ENCODE data around the gene UBE2Z. TPM values are rescaled to one million over a fixed set of nuclear protein-coding genes. Genes with fewer than 3 reads are reported as not detected.

Gene UBE2Z
- total and polyA plus RNA-seq, 2 of the 13 experiments (the other 11 are each of a cell fraction or from before 2014, with no cell fraction given): 63.2 to 122 TPM

GRCh38 chr17:48961516-48962233 is 53.5 kb downstream of the UBE2Z start (continued):
- TF ChIP-seq ZGPAT (CRISPR knock-in tag; IDR thresholded peaks at IDR 0.05): no peak
- 0 out of 2 replicates have a peak, but pooled peaks have one; percentile 23 for TF ChIP-seq AHDC1 (CRISPR knock-in tag; IDR thresholded peaks at IDR 0.05; ENCODE audit: borderline replicate concordance)
- TF ChIP-seq BORCS8-MEF2B (CRISPR knock-in tag; IDR thresholded peaks at IDR 0.05): no peak
- TF ChIP-seq ZBTB8A (CRISPR knock-in tag; IDR thresholded peaks at IDR 0.05; ENCODE audit: borderline replicate concordance, low read depth): no peak
- no peak for TF ChIP-seq RBM22 (optimal IDR thresholded peaks at IDR 0.05; ENCODE audit: low read length)
- no peak for TF ChIP-seq ZNF275 (CRISPR knock-in tag; IDR thresholded peaks at IDR 0.05; ENCODE audit: borderline replicate concordance)
- TF ChIP-seq ZNF20 (CRISPR knock-in tag; IDR thresholded peaks at IDR 0.05): no peak
- TF ChIP-seq MIXL1 (CRISPR knock-in tag; IDR thresholded peaks at IDR 0.05): no peak
- no peak for TF ChIP-seq ZNF33B (CRISPR knock-in tag; IDR thresholded peaks at IDR 0.05)
- TF ChIP-seq TGIF2 (CRISPR knock-in tag; IDR thresholded peaks at IDR 0.05): no peak
- peak; percentile 38; the same call in 1 of the 2 replicates for TF ChIP-seq MYC (CRISPR knock-in tag; IDR thresholded peaks at IDR 0.05; ENCODE audit: borderline replicate concordance)
- TF ChIP-seq MTA1 (CRISPR knock-in tag; IDR thresholded peaks at IDR 0.05; ENCODE audit: borderline replicate concordance): 0 out of 2 replicates have a peak, but pooled peaks have one; percentile 68
- peak; percentile 50; the same call in 1 of the 2 replicates for TF ChIP-seq ZNF770 (CRISPR knock-in tag; IDR thresholded peaks at IDR 0.05)
- no peak for TF ChIP-seq MZF1 (CRISPR knock-in tag; IDR thresholded peaks at IDR 0.05; ENCODE audit: borderline replicate concordance)
- TF ChIP-seq ZNF546 (CRISPR knock-in tag; conservative IDR thresholded peaks at IDR 0.05): no peak
- peak; percentile 67; the same call in 1 of the 2 replicates for TF ChIP-seq NR2F2 (IDR thresholded peaks at IDR 0.05; ENCODE audit: borderline replicate concordance, low read depth)
- no peak for TF ChIP-seq GTF2F1 (IDR thresholded peaks at IDR 0.05; ENCODE audit: low read length)

Data from HepG2 (cell line).